ENCODE data around the gene GALNT6.

Gene GALNT6

DNA sequence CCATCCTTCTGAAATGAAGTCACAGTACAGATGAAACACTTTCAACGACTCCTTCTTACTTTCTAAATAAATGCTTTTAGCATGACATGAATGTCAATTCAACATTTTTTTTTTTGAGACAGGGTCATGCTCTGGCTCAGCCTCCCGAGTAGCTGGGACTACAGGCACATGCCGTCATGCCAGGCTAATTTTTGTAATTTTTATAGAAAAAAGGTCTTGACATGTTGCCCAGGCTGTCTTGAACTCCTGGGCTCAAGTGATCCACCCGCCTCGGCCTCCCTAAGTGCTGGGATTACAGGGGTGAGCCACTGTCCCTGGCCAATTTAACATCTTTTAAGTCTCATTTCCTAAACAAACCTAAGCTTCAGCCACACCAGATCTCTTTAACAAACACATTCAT is 16.4 kb downstream of the GALNT6 start:
- TF ChIP-seq, protein P1, sequence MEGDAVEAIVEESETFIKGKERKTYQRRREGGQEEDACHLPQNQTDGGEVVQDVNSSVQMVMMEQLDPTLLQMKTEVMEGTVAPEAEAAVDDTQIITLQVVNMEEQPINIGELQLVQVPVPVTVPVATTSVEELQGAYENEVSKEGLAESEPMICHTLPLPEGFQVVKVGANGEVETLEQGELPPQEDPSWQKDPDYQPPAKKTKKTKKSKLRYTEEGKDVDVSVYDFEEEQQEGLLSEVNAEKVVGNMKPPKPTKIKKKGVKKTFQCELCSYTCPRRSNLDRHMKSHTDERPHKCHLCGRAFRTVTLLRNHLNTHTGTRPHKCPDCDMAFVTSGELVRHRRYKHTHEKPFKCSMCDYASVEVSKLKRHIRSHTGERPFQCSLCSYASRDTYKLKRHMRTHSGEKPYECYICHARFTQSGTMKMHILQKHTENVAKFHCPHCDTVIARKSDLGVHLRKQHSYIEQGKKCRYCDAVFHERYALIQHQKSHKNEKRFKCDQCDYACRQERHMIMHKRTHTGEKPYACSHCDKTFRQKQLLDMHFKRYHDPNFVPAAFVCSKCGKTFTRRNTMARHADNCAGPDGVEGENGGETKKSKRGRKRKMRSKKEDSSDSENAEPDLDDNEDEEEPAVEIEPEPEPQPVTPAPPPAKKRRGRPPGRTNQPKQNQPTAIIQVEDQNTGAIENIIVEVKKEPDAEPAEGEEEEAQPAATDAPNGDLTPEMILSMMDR (IDR thresholded peaks at IDR 0.05; ENCODE audit: control insufficient read depth, insufficient read depth, low read depth, low read length, missing control alignments): no peak
- no peak for DNase-seq (ENCODE audit: low read depth)
- no peak overlapping the region for H3K4me3 ChIP-seq (ENCODE audit: control insufficient read depth, low read depth, low read length)

DNA sequence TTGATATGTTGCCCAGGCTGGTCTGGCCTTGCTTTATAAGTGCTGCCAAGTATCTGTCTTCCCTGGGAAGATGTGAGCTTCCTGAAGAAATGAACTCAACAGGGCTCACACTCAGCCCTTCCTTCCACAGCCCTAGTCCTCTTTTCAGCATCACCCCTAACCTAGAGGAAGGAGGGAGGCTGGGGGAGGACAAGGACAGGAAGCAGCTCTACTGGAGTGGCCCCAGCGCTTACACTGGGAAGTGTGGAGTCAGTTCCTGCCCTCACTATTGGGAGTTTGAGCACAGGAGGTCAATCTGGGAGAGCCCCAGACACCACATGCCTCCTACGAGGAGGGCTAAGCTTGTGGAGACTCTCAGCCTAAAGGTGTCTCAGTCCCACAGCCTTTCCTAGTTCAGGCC is 16.8 kb downstream of the GALNT6 start:
- no peak for DNase-seq (ENCODE audit: low read depth)
- TF ChIP-seq, protein P1 (IDR thresholded peaks at IDR 0.05; ENCODE audit: control insufficient read depth, insufficient read depth, low read depth, low read length, missing control alignments): no peak
- H3K4me3 ChIP-seq (ENCODE audit: control insufficient read depth, low read depth, low read length): no peak overlapping the region

DNA sequence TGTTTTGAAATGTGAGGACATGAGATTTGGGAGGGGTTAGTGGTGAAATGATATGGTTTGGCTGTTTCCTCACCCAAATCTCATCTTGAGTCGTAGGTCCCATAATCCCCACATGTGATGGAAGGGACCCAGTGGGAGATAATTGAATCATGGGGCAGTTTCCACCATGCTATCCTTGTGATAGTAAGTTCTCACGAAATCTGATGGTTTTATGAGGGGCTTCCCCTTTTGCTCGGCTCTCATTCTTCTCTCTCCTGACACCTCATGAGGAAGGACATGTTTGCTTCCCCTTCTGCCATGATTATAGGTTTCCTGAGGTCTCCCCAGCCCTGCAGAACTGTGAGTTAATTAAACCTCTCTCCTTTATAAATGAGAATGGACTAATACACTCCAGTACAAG is 18.0 kb downstream of the GALNT6 start:
- no peak overlapping the region for H3K4me3 ChIP-seq (ENCODE audit: control insufficient read depth, low read depth, low read length)
- TF ChIP-seq, protein P1 (IDR thresholded peaks at IDR 0.05; ENCODE audit: control insufficient read depth, insufficient read depth, low read depth, low read length, missing control alignments): no peak
- DNase-seq (ENCODE audit: low read depth): no peak

DNA sequence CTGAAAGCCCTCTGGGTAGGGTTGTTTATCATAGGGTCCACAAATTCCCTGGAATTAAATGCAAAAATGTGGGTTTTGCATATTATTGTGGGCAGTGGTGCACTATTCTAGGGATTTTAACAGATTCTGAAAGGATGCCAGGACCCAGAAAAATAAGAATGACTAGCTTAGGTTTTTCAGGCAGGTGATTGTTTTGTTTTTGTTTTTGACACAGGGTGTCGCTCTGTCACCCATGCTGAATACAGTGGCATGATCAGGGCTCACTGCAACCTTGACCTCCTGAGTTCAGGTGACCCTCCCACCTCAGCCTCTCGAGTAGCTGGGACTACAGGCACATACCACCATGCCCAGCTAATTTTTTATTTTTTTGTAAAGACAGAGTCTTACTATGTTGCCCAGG is 19.2 kb downstream of the GALNT6 start:
- no peak overlapping the region for H3K4me3 ChIP-seq (ENCODE audit: control insufficient read depth, low read depth, low read length)
- TF ChIP-seq, protein P1 (IDR thresholded peaks at IDR 0.05; ENCODE audit: control insufficient read depth, insufficient read depth, low read depth, low read length, missing control alignments): no peak
- no peak for DNase-seq (ENCODE audit: low read depth)

DNA sequence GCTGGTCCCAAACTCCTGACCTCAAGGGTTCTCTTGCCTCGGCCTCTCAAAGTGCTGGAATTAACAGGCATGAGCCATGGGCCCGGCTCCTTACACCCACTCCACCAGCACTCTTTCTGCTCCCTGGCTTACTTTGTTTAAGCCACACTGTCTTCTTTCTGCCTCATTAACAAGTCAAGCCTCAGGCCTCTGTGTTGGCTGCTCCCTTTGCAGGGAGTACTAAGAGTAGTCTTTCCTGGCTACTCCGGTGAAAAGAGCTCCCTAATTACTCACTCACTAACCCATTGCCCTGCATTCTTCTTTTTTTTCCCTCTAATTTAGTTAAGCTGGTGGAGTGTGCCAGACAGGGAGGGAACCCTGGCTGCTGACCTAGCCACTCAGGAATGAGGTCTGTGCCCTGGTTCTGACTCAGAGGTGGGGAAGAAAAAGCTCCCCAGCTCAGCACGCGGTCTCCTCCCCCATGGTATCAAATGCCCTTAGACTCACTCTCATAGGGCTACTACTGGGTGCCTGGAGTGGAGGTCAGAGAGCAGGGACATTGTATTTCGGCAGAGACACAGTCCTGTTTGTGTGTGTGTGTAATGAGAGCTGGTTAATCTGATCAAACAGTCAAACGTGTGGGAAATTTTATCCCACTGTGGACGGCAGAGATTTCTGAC is 19.8 kb downstream of the GALNT6 start:
- DNase-seq (ENCODE audit: low read depth): peak; percentile 83
- TF ChIP-seq, protein P1 (IDR thresholded peaks at IDR 0.05; ENCODE audit: control insufficient read depth, insufficient read depth, low read depth, low read length, missing control alignments): no peak
- H3K4me3 ChIP-seq (ENCODE audit: control insufficient read depth, low read depth, low read length): no peak overlapping the region

DNA sequence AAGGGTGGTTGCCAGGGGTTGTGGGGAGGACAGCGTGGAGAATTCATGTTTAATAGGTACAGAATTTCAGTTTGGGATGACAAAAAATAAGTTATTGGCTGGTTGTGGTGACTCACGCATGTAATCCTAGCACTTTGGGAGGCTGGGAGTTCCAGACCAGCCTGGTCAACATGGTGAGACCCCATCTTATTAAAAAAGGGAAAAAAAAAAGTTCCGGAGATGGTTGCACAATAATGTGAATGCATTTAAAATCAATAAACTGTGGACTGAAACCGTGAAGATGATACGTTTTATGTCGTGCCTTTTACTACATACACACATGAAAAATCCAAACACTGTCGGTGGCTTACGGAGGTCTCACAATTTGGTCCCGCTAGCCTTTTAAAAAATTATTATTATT is 20.5 kb downstream of the GALNT6 start:
- H3K4me3 ChIP-seq (ENCODE audit: control insufficient read depth, low read depth, low read length): no peak overlapping the region

More for the DNA sequence above, 20.5 kb downstream of the GALNT6 start:
- TF ChIP-seq, protein P1 (IDR thresholded peaks at IDR 0.05; ENCODE audit: control insufficient read depth, insufficient read depth, low read depth, low read length, missing control alignments): no peak
- no peak for DNase-seq (ENCODE audit: low read depth)

Measured in AG09309 (cell line).